H4 (cell line): ENCODE data around the gene NME2. TPM values are rescaled to one million over a fixed set of nuclear protein-coding genes. Genes with fewer than 3 reads are reported as not detected.
"Not testable (repeated sequence)": the region's sequence is repeated elsewhere in the genome, so short reads cannot be mapped to it uniquely, and the experiment has no call there.

Source experiments
- DNase-seq: peaks from one replicate; pipeline ENCODE4 v3.0.0-alpha.2; 2015; ENCODE audit warnings: low spot score
- total RNA-seq: library from RNA; depleted of rRNA; stranded (reverse); fragments of >200 nt; shearing (Covaris generic); gene quantifications from 2 replicates; pipeline ENCODE4 v1.2.3, GENCODE V29; 2014; rRNA removed

NME2 gene
- total RNA-seq = 954 and 1,318 TPM in 2 replicates

DNA sequence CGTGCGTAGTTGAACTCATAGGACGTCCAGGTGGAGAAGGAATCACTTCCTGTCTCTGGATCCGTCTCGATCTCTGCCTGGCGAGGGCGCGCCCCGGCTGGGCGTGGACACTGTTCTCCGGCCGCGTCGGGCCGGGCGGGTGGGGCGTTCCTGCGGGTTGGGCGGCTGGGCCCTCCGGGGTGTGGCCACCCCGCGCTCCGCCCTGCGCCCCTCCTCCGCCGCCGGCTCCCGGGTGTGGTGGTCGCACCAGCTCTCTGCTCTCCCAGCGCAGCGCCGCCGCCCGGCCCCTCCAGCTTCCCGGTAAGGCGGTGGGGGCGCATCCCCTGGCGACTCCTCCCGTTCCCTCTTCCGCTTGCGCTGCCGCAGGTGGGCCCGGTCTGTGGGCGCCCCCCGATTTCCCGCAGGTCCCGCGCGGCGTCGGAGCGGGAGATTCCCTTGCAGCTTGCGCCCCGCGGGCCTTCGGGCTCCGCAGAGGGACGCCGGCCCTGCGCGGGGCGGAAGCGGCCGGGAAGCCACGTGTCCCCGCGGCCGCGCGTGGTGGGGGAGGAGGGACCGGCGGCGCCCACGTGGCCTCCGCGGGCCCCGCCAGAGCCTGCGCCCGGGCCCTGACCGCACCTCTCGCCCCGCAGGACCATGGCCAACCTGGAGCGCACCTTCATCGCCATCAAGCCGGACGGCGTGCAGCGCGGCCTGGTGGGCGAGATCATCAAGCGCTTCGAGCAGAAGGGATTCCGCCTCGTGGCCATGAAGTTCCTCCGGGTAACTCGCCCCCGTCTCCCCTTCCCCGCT is at the start of gene NME2:
NME2 (plus strand) TSS at position 214 of the 789 bp plus-strand sequence; CDS start at position 634, 420 bp downstream.
- DNase-seq = peak; percentile 85

DNA sequence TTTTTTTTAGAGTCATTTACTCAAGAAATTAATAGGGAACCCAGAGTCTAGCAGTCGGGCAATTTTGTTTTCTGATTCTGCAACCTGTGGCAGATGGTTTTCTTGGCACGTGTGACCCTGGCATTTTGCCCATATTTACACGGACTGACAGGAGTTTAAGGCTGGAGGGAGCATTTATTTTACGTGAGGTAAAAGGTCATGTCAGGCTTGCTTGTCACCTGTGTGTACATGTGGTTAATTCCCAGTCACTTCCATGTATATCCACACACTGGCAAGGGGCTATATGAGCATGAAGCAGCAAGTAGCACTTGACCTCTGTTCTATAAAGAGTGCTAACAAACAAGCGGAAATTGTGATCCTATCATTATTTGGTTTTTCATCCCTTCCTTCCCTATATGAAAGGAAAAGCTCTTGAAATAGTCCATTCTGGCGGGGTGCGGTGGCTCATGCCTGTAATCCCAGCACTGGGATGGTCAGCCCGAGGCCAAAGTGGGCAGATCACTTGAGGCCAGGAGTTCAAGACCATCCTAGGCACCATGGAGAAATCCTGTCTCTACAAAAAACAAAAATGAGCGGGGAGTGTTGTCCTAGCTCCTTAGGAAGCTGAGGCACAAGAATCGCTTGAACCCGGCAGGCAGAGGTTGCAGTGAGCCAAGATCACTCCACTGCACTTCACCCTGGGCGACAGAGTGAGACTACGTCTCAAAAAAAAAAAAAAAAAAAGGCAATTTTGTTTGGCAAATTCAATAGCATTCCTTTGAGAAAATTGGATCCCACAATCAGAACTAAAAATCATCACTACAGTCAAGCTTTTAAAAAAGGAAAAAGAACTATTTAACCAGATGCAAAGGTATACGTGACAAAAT is 47.6 kb upstream of the NME2 start:
- peak; percentile 19 for DNase-seq

DNA sequence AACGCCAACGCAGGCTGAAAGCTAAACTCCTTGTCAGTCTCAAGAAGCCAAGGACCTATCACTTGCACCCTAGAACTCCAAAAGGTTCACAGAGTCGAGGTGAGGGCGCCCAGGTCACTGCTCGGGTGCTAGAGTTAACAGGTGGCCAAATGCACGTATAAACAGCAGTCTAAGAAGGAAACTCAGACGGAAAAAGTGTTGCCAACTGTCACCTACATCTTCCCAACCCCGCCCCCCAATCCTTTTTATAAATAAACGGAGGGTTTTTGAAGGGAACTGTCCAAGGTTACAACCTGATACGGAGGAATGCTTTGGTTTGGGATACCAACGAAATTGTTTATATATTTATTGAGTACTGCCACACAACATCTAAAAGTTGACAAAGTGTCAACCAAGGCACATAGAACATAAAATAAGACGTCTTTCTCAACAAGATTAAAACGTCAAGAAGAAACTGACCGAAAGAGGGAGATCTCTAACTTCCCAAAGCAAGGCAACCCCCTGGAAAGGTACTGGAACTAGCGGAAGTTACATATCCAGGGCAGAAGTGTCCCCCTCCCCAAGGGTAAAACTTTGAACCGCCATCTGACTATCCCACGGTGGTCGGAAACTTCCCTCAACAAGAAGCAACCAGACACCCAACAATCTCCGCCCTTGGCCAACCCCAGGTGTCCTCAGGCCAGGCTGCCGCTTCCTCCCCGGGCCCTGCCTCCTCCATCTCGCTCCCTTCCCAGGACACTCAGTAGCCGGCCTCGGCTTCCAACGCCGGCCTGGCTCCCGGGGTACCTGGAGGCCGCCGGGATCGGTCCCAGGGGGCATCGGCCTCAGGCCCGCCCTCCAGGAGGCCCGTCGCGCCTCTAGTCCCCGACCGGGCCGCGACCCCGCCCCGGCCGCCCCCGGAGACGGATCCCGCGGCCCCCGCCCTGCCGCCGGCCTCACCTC is 46.5 kb upstream of the NME2 start:
- peak; percentile 52 for DNase-seq

DNA sequence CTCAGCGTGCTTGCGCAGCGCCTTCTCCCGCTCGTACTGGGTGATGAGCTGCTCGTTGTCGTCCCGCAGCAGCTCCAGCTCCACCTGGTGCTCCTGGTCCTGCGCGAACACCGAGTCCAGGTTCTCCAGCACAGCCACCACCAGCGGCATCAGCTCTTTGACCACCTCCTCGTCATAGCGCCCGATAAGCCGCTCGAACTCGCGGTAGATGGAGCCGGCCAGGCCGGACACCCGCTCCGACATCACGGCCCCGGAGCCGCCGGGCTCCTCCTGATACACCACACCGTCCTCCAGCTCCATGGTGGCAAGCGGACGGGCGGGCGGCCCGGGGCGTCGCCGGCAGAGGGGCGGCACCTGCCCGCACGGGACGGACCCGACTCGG is 45.9 kb upstream of the NME2 start:
- DNase-seq = peak; percentile 35

DNA sequence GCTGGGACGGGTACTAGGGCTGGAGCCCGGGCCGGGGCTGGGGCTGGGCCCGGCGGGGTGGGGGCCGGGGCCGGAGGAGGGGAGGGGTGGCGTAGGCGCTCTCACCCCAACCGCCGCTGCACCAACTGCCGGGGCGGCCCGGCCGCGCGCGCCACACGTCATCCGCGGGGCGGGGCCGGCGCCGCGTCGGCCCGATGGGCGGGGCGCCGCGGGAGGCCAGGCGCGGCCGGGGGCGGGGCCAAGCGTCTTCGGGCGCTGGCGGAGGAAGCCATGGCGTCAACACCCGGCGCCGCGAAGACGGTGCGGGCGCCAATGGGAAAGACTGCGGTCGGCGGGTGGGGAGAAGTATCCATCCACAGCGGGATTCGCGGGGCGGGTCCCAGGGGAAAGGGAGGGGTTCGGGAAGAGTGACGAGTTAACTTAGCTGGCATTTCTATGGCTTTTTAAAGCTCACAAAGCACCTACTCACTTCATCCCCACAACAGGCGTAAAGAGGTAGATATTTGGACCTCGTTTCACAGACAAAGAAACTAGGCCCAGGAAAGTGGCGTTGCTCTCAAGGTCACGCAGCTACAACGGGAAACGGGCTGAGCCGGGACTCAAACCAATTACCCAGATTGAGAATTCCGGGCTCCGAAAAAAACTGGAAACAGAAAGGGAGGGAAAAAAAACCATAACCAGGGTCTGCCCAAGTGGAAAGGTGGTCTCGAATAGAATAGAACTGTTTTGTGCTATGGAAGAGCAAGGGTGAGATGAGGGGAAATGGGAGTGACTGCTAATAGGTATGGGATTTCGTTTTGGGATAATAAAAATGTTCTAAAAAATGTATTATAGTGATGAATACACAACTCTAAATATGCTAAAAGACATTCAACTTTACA is 45.2 kb upstream of the NME2 start, which contains the start of gene SPAG9:
SPAG9 (minus strand) TSS at position 130 of the 881 bp plus-strand sequence. CDS start 212 bp downstream, outside the sequence.
- DNase-seq = peak; percentile 94

DNA sequence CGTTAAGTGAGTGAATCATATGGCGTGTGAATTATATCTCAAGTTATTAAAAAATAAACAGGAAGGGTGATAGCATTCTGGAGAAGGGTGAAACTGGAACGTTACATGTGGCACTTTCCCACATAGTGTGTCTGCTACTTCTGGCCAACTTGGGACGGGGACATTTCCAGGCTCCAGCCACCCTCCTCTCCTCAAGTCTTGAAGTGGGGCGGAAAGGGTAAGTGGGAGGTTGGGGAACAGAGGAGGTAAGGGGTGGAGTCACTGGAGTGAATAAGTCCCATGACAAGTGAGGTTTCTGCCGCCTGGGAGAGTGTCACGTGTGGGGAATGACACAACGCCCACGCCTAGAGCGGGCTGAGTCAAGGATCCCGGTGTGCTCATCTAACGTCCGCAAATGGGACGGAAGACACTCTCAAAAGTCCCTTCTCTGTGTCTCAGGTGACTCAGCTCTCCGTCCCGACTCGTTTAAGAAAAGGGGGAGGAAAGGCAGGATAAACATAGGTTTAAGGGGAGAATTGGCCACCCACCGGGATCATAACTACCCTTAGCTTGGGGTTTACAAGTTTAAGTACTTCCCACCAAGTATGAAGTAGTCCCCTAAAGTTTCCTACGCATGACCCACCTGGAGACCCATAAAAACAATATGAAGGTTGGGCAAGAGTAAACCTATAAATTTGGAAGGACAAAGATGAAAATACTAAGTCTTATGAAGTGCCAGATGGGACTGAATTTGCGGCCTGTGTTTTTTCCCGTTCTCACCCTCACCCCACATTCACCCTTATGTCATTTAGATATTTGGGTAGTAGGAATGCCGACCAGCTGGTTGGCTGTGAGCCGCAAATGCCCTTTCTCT is 44.4 kb upstream of the NME2 start:
- DNase-seq = peak; percentile 99

DNA sequence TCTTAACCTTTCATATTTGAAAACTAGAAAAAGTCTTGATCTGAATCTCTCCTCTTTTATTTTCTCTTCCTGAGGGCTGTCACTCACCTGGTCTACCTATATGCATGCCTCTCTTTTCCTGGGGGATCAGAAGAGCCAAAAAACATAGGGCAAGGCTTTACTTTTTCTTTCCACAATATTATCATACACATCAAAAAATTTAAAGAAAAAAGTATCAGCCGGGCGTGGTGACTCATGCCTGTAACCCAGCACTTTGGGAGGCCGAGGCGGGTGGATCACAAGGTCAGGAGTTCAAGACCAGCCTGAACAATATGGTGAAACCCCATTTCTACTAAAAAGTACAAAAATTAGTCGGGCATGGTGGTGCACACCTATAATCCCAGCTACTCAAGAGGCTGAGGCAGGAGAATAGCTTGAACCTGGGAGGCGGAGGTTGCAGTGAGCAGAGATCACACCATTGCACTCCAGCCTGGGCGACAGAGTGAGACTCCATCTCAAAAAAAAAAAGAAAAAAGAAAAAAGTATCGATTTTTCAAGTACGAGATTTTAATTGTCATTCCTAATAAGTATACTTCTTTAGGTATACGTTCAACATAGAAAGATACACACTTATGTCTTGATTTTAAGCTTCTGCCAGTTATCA is 43.6 kb upstream of the NME2 start:
- DNase-seq = not testable (repeated sequence)

DNA sequence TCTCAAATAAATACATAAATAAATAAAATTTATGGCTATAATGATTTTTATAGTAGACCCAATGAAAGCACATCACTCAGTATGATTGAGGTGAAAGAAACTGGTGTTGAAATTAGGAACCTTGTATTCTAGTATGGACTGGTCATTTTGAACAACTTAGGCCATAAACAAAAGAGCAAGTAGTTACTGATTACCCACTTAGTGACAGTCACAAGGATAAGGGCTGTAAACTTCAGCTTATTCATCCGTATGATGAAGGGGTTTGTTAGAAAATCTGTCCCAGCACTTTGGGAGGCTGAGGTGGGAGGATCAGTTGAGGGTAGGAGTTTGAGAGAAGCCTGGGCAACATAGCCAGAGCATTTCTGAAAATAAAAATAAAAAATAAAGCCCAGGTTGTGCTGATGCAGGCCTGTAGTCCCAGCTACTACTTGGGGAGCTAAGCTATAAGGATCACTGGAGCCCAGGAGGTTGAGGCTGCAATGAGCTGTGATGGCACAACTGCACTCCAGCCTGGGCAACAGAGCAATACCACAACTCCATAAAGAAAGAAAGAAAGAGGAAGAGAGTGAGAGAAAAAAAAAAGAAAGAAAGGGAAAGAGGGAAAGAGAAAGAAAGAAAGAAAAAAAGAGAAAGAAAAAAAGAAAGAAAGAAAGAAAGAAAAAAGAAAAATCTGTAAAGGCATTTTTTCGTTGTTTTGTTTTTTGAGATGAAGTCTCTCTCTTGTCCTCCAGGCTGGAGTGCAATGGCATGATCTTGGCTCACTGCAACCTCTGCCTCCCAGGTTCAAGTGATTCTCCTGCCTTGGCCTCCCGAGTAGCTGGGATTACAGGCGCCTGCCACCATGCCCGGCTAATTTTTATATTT is 41.3 kb upstream of the NME2 start:
- DNase-seq = no peak

DNA sequence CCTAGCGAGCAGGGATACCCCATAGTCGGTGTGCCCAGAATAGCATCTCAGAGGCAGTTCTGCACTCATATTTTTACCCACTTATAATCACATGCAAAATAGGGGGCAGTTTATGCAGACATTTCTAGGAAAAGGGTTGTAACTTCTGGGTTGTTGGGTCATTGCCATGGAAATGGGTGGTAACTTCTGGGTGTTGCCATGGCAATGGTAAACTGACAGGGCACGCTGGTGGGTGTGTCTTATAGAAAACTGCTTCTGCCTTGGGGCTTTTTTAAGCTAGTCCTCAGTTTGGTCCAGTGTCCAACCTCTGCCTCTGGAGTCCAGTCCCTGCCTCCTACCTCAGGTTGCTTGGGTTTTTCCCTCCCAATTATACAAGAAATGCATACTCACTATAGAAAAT is 38.1 kb upstream of the NME2 start:
- DNase-seq = no peak

DNA sequence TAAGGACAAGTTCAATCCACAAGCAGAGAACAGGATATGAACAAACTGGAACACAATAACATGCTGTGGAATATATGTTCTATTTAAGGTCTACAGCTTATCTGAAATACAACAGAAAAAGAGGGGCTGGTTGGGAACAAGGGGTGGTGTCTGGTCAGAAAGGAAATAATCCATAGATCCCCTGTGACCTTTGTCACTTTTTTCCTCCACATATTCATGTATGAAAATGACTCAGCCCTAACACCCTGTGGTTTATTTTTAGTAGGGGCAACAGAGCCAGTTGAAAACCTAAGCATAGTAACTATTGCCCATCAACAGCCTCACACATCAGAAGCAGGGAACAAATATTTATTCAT is 33.3 kb upstream of the NME2 start:
- no peak for DNase-seq

DNA sequence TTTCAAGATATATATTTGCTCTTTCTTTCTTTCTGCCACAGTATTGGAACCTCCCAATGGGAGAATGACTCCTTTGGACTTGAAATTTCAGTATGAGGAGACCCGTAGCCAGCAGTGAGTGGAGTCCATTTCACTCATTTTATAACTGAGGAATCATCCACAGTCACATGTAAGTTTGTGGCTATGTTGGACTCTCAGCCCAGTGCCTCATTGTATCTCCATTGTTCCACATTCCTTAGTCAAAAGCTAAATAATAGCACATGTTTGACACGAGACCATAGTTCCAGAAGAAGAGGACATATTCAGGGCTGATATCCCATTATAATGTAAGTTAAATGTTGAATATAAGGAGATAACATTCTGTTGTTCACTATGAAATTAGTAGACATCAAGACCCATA is 32.8 kb upstream of the NME2 start:
- DNase-seq = no peak

DNA sequence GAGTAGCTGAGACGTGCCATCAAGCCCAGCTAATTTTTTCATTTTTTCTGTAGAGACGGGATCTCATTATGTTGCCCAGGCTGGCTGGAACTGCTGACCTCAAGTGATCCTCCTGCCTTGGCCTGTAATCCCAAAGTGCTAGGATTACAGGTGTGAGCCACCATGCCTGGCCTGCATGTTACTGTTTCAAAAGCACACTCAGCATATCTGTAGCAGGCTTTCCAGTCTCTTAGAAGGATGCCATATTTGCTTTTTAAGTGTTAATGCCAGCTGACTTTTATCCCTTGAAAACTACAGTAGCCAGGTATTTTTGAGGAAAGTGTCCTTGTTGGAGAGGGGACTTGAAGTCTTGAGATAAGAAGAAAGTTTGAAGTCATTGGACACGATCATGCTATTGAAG is 30.3 kb upstream of the NME2 start:
- DNase-seq = no peak

DNA sequence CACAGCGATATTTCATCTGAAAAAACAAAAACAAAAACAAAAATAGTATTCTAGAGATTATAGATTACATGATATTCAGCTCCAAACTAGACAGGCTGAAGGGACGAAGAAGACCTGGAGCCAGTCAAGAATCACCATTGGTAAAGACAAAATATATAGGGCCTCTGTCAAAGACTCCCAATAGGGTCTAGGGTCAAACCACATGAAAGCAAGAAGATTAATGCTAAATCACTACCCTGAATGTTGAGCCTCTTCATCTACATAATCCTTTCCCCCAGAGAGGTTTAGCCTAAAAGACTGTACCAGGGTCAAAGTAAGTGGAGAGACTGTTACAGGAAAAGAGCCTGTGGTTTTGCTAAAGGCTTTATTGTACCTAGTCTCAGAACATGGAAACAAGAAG is 23.6 kb upstream of the NME2 start:
- DNase-seq = no peak

DNA sequence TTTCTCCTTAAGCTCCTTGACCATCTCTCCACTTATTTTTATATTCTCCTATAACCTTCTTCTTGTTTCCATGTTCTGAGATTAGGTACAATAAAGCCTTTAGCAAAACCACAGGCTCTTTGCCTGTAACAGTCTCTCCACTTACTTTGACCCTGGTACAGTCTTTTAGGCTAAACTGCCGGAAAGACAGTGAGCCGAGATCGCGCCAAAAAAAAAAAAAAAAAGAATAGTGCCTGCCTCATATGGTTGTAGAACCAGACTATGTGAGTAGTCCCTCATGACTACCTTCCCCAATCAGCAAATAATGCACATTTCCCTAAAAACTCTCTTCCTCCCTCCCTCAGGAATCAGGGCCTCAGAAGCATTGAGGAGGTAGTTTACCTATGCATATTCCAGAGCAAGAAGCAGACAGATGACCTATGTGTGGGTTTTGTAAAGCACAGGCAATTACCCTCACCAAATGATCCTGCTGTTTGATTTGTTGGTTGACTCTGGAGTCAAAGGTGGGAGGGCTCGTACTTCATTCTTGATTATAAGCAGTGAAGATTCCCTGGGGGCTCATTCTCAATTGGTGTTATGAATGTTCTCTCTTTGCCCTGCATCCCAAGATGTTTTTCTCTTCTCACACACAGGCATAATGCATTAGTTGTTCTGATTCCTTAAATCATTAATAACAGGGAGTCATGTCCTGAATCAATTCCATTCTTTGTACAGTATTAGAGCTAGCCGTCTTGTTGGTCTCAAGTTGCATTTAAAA is 21.8 kb upstream of the NME2 start:
- no peak for DNase-seq

DNA sequence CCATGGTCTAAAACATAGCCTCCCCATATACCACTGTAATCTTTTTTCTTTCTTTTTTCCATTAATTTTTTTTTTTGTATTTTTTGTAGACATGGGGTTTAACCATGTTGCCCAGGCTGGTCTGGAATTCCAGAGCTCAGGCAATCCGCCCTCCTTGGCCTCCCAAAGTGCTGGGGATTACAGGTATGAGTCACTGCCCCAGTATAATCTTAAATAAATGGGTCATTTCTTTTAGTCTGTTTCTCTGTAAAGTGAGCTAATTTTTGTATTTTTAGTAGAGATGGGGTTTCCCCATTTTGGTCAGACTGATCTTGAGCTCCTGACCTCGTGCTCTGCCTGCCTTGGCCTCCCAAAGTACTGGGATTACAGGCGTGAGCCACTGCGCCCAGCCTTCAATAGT is 18.6 kb upstream of the NME2 start:
- no peak for DNase-seq

DNA sequence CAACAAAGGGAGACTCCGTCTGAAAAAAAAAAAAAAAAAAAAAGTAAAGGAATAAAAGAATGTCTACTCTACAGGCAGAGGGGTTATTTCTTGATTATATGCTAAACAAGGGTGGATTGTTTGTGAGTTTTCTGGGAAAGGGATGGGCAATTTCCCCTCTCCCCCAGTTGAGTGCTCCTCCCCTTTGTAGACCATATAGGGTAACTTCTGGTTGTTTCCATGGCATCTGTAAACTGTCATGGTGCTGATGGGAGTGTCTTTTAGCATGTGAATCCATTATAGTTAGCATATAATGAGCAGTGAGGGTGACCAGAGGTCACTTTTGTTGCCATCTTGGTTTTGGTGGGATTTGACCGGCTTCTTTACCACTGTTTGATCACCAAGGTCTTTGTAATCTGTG is 17.0 kb upstream of the NME2 start:
- DNase-seq = no peak

DNA sequence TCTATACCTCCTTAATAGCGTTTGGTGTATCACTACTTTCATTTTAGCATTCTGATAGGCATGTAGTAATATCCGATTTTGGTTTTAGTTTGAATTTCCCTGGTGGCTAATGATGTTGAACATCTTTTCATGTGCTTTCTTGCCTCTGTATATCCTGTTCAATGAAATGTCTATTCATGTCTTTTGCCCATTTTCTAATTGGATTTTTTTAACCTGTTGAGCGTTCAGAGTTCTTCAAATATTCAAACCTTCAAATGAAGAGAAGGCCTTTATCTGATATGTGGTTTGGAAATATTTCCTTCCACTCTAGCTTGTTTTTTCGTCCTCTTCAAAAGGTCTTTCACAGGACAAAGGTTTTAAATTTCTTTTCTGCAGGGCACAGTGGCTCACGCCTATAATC is 15.3 kb upstream of the NME2 start:
- no peak for DNase-seq
